Astrocyte of the spinal cord (primary cell): ENCODE results near the gene ASIC2.
A peak's percentile ranks its signal among the peaks of the same experiment; 100 is the strongest.

ENCODE experiments used
- DNase-seq: peaks from one replicate; pipeline ENCODE4 v3.0.0; 2011; ENCODE audit warnings: low read depth, low spot score
- H3K4me3 ChIP-seq: 2 replicates; pipeline ENCODE4 v1.5.1; 2011; ENCODE audit warnings: low read depth, mild to moderate bottlenecking, low read length, moderate library complexity
- CTCF ChIP-seq: IDR thresholded peaks from 2 replicates; pipeline ENCODE4 v1.5.1; 2012; ENCODE audit warnings: low read depth, mild to moderate bottlenecking, low read length, inconsistent platforms
- in situ Hi-C: cut with HindIII; loops from 2 replicates; pipeline ENCODE4 v1.10.0; 2017; ENCODE audit warnings: low sequenced_read_pairs

Gene ASIC2

GRCh38 chr17:33178681-33179080, 114.4 kb downstream of the ASIC2 start:
- in situ Hi-C loops, result no loop called here
- DNase-seq, result no peak
- H3K4me3 ChIP-seq, result no peak overlapping the region
- no peak for TF ChIP-seq CTCF

GRCh38 chr17:33175562-33175961, 117.5 kb downstream of the ASIC2 start:
- peak; percentile 2 for DNase-seq
- TF ChIP-seq CTCF, result no peak
- in situ Hi-C loops, result no loop called here
- H3K4me3 ChIP-seq, result no peak overlapping the region

- no peak overlapping the region for H3K4me3 ChIP-seq
- DNase-seq, result no peak
- in situ Hi-C loops, result no loop called here
- TF ChIP-seq CTCF, result no peak
These were observed 121.2 kb downstream of the ASIC2 start for GRCh38 chr17:33171931-33172330.

GRCh38 chr17:33169580-33170285, 123.4 kb downstream of the ASIC2 start:
- in situ Hi-C loops, result no loop called here
- no peak for TF ChIP-seq CTCF
- peak; percentile 68 for DNase-seq
- H3K4me3 ChIP-seq, result no peak overlapping the region

- no peak for TF ChIP-seq CTCF
- no peak overlapping the region for H3K4me3 ChIP-seq
- DNase-seq, result no peak
- in situ Hi-C loops, result no loop called here
These were observed 125.4 kb downstream of the ASIC2 start for GRCh38 chr17:33167736-33168135.

GRCh38 chr17:33166472-33166871, 126.6 kb downstream of the ASIC2 start:
- DNase-seq, result no peak
- TF ChIP-seq CTCF, result no peak
- no peak overlapping the region for H3K4me3 ChIP-seq
- in situ Hi-C loops, result no loop called here
